HG02763 (cell line): Measurements from ENCODE around the gene GRK4.
"Not testable (repeated sequence)": the region's sequence is repeated elsewhere in the genome, so short reads cannot be mapped to it uniquely, and the experiment has no call there.

Source experiments
- ATAC-seq: cut with Tn5 transposase; IDR thresholded peaks from one replicate; pipeline ENCODE4 v1.9.1; 2021; ENCODE audit warnings: mild to moderate bottlenecking, moderate library complexity; ENCODE audit not compliant: unreplicated experiment

The GRK4 gene

GRCh38 chr4:2941138-2942036, 22.0 kb upstream of the GRK4 start:
- ATAC-seq, result no peak

DNA sequence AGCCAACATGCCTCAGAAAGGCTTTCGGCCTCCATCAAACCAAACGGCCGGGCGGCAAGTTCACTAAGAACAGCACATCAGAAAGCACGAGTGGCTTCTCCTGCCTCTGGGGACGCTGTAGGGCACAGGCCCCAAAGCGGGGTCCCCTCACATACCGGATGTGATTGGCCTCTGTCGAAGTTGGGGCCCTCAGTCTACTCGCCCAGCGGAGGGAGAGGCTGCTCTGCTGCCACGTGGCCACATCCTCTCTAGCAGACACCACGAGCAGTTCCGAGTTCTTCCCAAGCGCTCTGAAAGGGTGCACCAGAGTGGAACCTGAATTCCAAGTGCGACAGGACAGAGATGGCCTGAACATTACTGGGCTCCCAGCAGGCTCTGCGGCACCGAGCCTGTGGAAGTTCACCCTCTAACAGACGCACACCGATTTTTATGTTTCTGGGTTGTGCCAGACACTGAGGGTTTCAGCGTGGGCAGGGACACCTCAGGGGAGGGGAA, 21.3 kb upstream of the GRK4 start:
- ATAC-seq, result no peak

GRCh38 chr4:2942532-2943363, 20.6 kb upstream of the GRK4 start:
- ATAC-seq, result no peak

DNA sequence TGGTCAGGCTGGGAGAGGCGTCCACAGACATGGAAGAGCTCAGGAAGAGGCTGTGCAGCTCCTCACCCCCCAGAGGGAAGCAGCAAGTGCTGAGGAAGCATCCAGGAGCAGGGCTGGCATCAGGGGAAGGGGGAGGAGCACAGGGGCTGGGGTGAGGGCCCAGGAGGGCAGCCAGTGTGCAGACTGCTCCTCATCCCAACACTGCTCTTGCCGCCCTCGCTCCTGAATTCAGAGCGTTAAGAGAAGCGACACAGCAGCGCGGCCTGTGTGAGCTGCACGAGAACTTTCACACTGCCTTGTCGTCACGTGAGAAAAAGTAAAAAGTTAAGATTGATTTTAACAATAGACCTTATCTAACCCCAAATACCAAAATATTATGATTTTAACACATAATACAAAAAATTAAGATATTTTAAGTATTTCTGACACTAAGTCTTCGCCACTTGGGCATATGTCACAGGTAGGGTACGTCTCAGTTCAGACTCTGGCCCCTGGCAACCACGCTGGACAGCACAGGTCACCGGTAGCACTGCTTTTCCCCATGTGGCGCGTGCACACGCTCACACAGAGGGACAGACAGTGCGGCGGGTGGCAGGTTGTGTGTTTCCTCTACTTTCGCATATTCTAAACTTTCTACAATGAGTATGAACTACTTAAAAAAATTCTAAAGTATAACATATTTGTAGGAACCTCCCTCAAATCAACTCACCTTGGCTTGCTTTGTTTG, 19.8 kb upstream of the GRK4 start:
- ATAC-seq, result no peak

DNA sequence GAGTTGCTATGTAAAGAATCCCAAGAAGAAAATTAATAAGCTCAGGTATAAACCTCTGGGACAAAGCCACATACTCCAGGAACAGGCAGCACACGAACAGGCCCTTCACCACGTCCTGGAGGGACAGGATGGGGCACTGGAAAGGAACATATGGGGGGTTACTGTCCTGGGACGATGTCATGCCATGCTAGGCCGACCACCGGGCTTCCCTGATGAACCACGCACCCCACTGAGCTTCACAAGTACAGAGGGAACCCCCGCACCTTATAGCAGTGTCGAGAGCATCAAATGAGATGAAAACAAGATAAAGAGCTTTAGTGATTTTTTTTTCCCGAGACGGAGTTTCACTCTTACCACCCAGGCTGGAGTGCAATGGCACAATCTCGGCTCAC, 19.3 kb upstream of the GRK4 start:
- ATAC-seq, result no peak

- ATAC-seq, result no peak
These were observed 18.5 kb upstream of the GRK4 start for GRCh38 chr4:2944586-2945526.

DNA sequence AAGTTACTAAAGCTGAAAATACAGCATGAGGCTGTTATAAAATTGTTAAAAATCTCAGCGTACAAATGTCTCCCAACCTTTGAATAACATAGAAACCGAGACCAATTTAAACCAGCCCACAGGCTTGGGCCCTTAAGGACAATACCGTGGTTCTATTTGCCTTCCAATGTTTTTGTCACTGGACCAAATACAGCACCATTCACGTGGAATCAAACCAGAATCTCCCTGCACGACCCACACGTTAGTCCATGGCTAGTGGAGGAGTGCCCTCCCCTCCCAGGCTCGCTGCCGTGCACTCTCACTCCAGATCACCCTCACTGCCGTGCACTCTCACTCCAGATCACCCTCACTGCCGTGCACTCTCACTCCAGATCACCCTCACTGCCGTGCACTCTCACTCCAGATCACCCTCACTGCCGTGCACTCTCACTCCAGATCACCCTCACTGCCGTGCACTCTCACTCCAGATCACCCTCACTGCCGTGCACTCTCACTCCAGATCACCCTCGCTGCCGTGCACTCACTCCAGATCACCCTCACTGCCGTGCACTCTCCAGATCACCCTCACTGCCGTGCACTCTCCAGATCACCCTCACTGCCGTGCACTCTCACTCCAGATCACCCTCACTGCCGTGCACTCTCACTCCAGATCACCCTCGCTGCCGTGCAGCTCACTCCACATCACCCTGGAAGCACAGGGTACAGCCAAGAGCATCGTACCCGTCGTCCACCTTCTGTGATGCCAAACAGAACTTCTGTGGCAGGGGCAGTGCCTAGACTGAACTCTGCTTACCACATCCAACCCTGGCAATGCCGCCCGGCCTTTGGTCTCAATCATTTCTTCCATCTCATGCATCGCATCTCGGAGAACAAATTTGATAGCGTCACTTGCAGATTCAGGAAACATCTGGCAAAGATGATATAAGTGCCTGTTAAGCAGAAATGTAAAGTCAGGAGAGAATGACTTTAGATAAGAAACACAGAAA, 17.5 kb upstream of the GRK4 start:
- ATAC-seq, result not testable (repeated sequence)

- no peak for ATAC-seq
These were observed 16.4 kb upstream of the GRK4 start for GRCh38 chr4:2946812-2947600.

- no peak for ATAC-seq
These were observed 15.4 kb upstream of the GRK4 start for GRCh38 chr4:2947926-2948325.

DNA sequence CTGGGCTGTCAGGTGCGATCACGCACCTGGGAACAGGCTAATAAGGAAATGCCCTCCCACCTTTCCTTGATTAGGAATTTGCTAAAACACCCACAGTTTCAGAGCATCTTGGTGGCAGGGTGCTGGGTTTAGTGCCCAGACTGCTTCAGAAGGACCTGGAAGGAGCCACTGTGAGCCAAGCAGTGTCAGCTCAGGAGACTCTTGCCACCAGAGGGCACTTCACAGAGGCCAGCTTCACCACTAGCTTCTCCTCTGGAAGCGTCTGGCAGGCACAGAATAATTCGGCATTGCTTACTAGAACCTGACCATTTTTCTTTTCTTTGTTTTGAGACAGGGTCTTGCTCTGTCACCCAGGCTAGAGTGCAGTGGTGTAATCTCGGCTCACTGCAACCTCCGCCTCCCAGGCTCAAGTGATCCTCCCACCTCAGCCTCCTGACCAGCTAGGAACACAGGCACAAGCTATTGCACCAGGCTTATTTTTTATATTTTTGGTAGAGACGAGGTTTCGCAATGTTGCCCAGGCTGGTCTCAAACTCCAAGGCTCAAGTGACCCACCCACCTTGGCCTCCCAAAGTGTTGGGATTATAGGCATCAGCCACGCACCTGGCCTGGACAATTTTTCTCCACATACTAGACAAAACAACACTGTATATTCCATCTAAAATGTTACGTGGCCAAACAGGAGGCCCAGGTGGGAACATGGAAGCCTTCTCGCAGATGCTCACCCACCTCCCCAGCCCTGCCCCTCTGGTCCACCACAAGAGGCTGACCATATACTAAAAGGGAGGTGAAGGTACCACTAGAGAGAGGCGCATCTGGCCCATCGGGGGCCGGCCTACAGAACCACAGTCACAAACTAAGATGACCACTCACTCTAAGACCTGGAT, 14.2 kb upstream of the GRK4 start:
- no peak for ATAC-seq

GRCh38 chr4:2949782-2950125, 13.6 kb upstream of the GRK4 start:
- ATAC-seq, result no peak

DNA sequence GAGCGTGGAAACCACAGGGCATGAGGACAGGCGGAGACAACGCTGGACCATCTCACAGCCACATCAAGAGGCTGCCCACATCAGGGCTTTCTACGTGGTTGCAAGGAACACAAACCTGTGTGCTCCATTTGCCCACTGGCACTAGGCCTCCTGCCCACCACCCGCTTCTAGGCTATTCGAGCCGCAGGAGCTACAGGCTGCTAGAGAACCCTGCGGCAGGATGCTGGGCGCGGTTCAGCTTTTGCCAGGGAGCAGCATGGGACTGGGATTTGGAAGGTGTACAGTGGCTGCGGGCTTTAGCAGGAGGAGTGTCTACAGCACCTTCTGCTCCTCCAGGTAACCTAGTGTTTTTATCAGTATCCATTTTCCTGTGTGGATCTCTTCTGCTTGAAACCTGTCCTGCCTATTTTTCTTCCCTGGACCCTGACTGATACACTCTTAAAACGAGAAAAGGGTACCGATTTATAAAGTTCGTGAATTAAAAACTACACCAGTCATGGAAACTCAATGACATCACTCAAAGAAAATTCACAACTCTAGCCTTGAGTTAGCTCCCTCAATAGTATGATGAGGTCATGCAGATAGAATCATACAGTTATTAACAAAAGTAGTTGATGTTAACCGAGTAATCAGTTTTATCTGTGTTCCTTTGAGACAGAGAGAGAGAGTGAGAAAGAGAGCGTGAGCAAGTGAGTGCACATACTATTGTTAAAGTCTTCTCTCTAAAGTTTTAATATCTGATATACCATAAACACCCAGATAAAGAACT, 13.0 kb upstream of the GRK4 start:
- no peak for ATAC-seq

- no peak for ATAC-seq
These were observed 9.9 kb upstream of the GRK4 start for GRCh38 chr4:2953496-2953895.

GRCh38 chr4:2954358-2955185, 8.8 kb upstream of the GRK4 start:
- ATAC-seq, result no peak

DNA sequence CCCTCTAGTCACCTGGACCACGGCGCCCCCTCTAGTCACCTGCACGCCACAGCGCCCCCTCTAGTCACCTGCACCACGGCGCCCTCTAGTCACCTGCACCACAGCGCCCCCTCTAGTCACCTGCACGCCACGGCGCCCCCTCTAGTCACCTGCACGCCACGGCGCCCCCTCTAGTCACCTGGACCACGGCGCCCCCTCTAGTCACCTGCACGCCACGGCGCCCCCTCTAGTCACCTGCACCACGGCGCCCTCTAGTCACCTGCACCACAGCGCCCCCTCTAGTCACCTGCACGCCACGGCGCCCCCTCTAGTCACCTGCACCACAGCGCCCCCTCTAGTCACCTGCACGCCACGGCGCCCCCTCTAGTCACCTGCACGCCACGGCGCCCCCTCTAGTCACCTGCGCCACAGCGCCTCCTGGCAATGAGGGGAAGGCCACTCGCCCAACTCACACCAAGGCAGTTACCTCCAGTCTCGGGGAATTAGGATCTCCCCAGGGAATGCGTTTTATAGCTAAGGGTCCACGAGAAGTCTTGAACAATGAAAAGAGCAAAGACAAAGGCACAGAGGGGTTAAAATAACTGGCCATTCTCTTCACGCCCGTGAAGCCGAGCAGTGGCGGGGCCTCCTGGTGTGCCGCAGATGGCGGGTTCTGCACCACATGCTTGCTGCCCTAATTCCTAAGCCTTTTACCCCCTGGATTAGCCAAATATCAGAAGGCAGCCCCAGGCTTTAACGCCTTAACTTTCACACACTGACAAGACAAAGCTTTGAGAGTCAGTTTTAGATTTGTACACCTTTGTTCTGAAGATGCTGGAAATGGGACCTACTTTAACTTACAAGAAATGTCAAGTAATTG, 8.0 kb upstream of the GRK4 start:
- ATAC-seq, result not testable (repeated sequence)
